SU-DHL-6 (cell line): ENCODE results near the gene SLC7A7.

Experiments used
- H2AFZ ChIP-seq: fragments of 200-600 bp; sonication (generic); 2 replicates; pipeline ENCODE4 v1.6.1; 2014; ENCODE audit warnings: low read depth, mild to moderate bottlenecking, moderate library complexity, mixed read lengths, antibody characterized with exemption, low read length; ENCODE audit not compliant: severe bottlenecking
- H3F3A ChIP-seq: fragments of 200-600 bp; shearing (Covaris generic); 2 replicates; pipeline ENCODE4 v1.6.0; 2016; ENCODE audit warnings: antibody characterized with exemption, mild to moderate bottlenecking; ENCODE audit not compliant: insufficient read depth
- H3K27ac ChIP-seq: fragments of 200-600 bp; sonication (generic); 2 replicates; pipeline ENCODE4 v1.5.1; 2016; ENCODE audit warnings: low read depth, mild to moderate bottlenecking, low read length, moderate library complexity, mixed read lengths
- H3K27me3 ChIP-seq: fragments of 200-600 bp; sonication (generic), shearing (Covaris generic); 2 replicates; pipeline ENCODE4 v1.6.0; 2014; ENCODE audit warnings: mild to moderate bottlenecking, low read length
- H3K36me3 ChIP-seq: fragments of 200-600 bp; sonication (generic); 2 replicates; pipeline ENCODE4 v1.6.1; 2014; ENCODE audit warnings: mild to moderate bottlenecking, low read length, mixed read lengths
- H3K4me2 ChIP-seq: fragments of 300-600, 200-600 bp; shearing (Covaris generic), sonication (generic); 2 replicates; pipeline ENCODE4 v1.6.0; 2014; ENCODE audit warnings: low read length, low read depth, mild to moderate bottlenecking; ENCODE audit not compliant: poor library complexity, severe bottlenecking
- H3K4me3 ChIP-seq: fragments of 200-600 bp; sonication (generic); 2 replicates; pipeline ENCODE4 v1.5.1; 2014; ENCODE audit warnings: antibody characterized with exemption, low read length, mild to moderate bottlenecking, mixed read lengths; ENCODE audit not compliant: insufficient read depth, poor library complexity, severe bottlenecking
- H3K79me2 ChIP-seq: fragments of 200-600 bp; sonication (generic); 2 replicates; pipeline ENCODE4 v1.6.1; 2014; ENCODE audit warnings: mild to moderate bottlenecking, low read length, moderate library complexity; ENCODE audit not compliant: insufficient read depth
- H3K9ac ChIP-seq: fragments of 200-600 bp; sonication (generic); 2 replicates; pipeline ENCODE4 v1.7.0; 2014; ENCODE audit warnings: mild to moderate bottlenecking, low read length
- H3K9me2 ChIP-seq: fragments of 200-600 bp; sonication (generic); replicated peaks from 2 replicates; pipeline ENCODE4 v1.6.1; 2014; ENCODE audit warnings: low read length; ENCODE audit not compliant: insufficient read depth
- H3K9me3 ChIP-seq: fragments of 200-600 bp; sonication (generic); 2 replicates; pipeline ENCODE4 v1.6.1; 2014; ENCODE audit warnings: low read length, mixed read lengths; ENCODE audit not compliant: insufficient read depth
- H4K20me1 ChIP-seq: fragments of 200-600 bp; sonication (generic); 2 replicates; pipeline ENCODE4 v1.6.1; 2014; ENCODE audit warnings: low read depth, mild to moderate bottlenecking, antibody characterized with exemption, low read length, moderate library complexity, mixed read lengths
- CTCF ChIP-seq: fragments of 200-600 bp; sonication (generic); IDR thresholded peaks from one replicate; pipeline ENCODE4 v1.5.1; 2017; ENCODE audit warnings: antibody characterized with exemption, mild to moderate bottlenecking, low read length, moderate library complexity; ENCODE audit not compliant: insufficient read depth, poor library complexity, severe bottlenecking
- EZH2phosphoT487 ChIP-seq: fragments of 200-600 bp; sonication (generic), shearing (Covaris generic); conservative IDR thresholded peaks from 2 replicates; pipeline ENCODE4 v1.6.1; 2018; ENCODE audit warnings: mild to moderate bottlenecking, antibody characterized with exemption, low read length, moderate library complexity, mixed read lengths

The SLC7A7 gene

GRCh38 chr14:22824711-22825359 lies 9.6 kb upstream of the SLC7A7 start:
- peak overlapping the region; percentile 78 for H2AFZ ChIP-seq
- no peaks in the 10 kb centered on the region for H3K36me3 ChIP-seq
- TF ChIP-seq CTCF (no peak), EZH2phosphoT487 (no peak)
- H3F3A ChIP-seq, result peaks cover 13% of the 10 kb centered on the region; the same call in 1 of the 2 replicates
- H3K9ac ChIP-seq, result peak overlapping the region; percentile 12; the same call in 1 of the 2 replicates
- no peak overlapping the region for H3K4me3 ChIP-seq
- H3K27ac ChIP-seq, result no peak overlapping the region
- peaks cover 1% of the 10 kb centered on the region; the same call in 1 of the 2 replicates for H3K79me2 ChIP-seq
- no peaks in the 10 kb centered on the region for H3K27me3 ChIP-seq
- peak overlapping the region; percentile 33 for H3K4me2 ChIP-seq
- no peaks in the 10 kb centered on the region for H4K20me1 ChIP-seq
- H3K9me2 ChIP-seq, result no peaks in the 10 kb centered on the region
- no peaks in the 10 kb centered on the region for H3K9me3 ChIP-seq

GRCh38 chr14:22822571-22823098 lies 7.4 kb upstream of the SLC7A7 start:
- Histone ChIP-seq H3K36me3 (no peaks in the 10 kb centered on the region), H3K9ac (peak overlapping the region; percentile 38), H2AFZ (peak overlapping the region; percentile 64), H3K79me2 (no peaks in the 10 kb centered on the region), H3K4me3 (peak overlapping the region; percentile 41), H3K4me2 (peak overlapping the region; percentile 60), H3K27me3 (no peaks in the 10 kb centered on the region), H3F3A (peaks cover 8% of the 10 kb centered on the region; the same call in 1 of the 2 replicates), H3K9me2 (no peaks in the 10 kb centered on the region), H3K27ac (no peak overlapping the region), H4K20me1 (no peaks in the 10 kb centered on the region), H3K9me3 (no peaks in the 10 kb centered on the region)
- TF ChIP-seq CTCF (peak; percentile 80), EZH2phosphoT487 (no peak)

- peak overlapping the region; percentile 38; the same call in 1 of the 2 replicates for H3K9ac ChIP-seq
- no peak overlapping the region for H3K4me3 ChIP-seq
- H3F3A ChIP-seq, result peaks cover 7% of the 10 kb centered on the region; the same call in 1 of the 2 replicates
- no peaks in the 10 kb centered on the region for H3K9me2 ChIP-seq
- H3K4me2 ChIP-seq, result peak overlapping the region; percentile 60
- H3K27me3 ChIP-seq, result no peaks in the 10 kb centered on the region
- no peaks in the 10 kb centered on the region for H3K9me3 ChIP-seq
- no peaks in the 10 kb centered on the region for H4K20me1 ChIP-seq
- H3K27ac ChIP-seq, result no peak overlapping the region
- TF ChIP-seq CTCF (no peak), EZH2phosphoT487 (no peak)
- H3K36me3 ChIP-seq, result no peaks in the 10 kb centered on the region
- peak overlapping the region; percentile 64 for H2AFZ ChIP-seq
- H3K79me2 ChIP-seq, result no peaks in the 10 kb centered on the region
Measured at GRCh38 chr14:22822016-22822570, 6.9 kb upstream of the SLC7A7 start.
